Calu3 (cell line): ENCODE measurements around the gene PIP4K2C. TPM values are rescaled to one million over a fixed set of nuclear protein-coding genes. Genes with fewer than 3 reads are reported as not detected.

ENCODE experiments used
- BruUV-seq: library from RNA; stranded (reverse); fragments of 400-500 nt; replicated peaks from 2 replicates; lab custom pipeline; 2021; lab: Mats Ljungman, UMichigan
- CTCF ChIA-PET: fragments of 300-600 bp; sonication (Branson Sonifier 250); formaldehyde crosslinking; loops from one replicate; lab custom pipeline; 2022; ENCODE audit warnings: antibody characterized with exemption; lab: Charles Lee
- DNase-seq: peaks from one replicate; pipeline ENCODE4 v3.0.0; 2022
- H3K27ac Mint-ChIP-seq: one replicate; pipeline ENCODE4 v1.8.0; 2022; ENCODE audit warnings: mixed read lengths; ENCODE audit not compliant: unreplicated experiment
- H3K27me3 Mint-ChIP-seq: one replicate; pipeline ENCODE4 v1.8.0; 2022; ENCODE audit warnings: mixed read lengths; ENCODE audit not compliant: unreplicated experiment
- H3K36me3 Mint-ChIP-seq: one replicate; pipeline ENCODE4 v1.8.0; 2022; ENCODE audit warnings: mild to moderate bottlenecking, moderate library complexity, mixed read lengths; ENCODE audit not compliant: insufficient read depth, unreplicated experiment
- H3K4me1 Mint-ChIP-seq: one replicate; pipeline ENCODE4 v1.8.0; 2022; ENCODE audit warnings: mild to moderate bottlenecking, low read depth, mixed read lengths; ENCODE audit not compliant: unreplicated experiment
- H3K4me3 Mint-ChIP-seq: one replicate; pipeline ENCODE4 v1.8.0; 2022; ENCODE audit warnings: mild to moderate bottlenecking, low read depth, moderate library complexity, mixed read lengths; ENCODE audit not compliant: unreplicated experiment
- H3K9me3 Mint-ChIP-seq: one replicate; pipeline ENCODE4 v1.8.0; 2022; ENCODE audit warnings: low read depth, mixed read lengths; ENCODE audit not compliant: unreplicated experiment
- intact Hi-C: fragments of 100-400 bp; cut with micrococcal nuclease; formaldehyde crosslinking; loops from one replicate; pipeline ENCODE4 v1.10.0; 2022; ENCODE audit not compliant: unreplicated experiment
- total RNA-seq: library from RNA; stranded (reverse); gene quantifications from 2 replicates; pipeline ENCODE4 v1.2.3, GENCODE V29; 2022
- TF ChIP-seq, protein P1 (sequence below): fragments of 200-600 bp; IDR thresholded peaks from one replicate; pipeline ENCODE4 v1.8.0; 2022; ENCODE audit warnings: antibody characterized with exemption; ENCODE audit not compliant: unreplicated experiment

The PIP4K2C gene
- total RNA-seq, 1 experiment from 2014 or later, result 66.3 TPM

DNA sequence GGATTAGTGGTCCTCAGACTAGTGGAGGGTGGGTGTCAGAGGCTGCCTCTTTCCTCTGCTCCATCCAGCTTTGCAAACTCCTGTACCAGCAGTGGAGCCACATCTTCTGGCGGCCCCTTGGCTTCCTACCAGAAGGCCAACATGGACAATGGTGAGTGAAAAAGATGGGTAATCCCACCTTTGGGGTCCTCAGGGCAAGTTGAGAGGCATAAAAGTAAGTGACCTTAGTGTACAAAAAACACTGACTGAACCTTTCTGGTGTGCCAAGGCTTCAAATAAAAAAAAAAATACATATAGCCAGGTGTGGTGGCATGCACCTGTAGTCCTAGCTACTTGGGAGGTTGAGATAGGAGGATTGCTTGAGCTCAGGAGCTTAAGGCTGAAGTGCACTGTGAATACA lies 9.2 kb upstream of the PIP4K2C start:
- no peak overlapping the region for H3K4me3 Mint-ChIP-seq
- H3K36me3 Mint-ChIP-seq, result no peaks in the 10 kb centered on the region
- no TSS peak for BruUV-seq
- CTCF ChIA-PET, result interaction anchor here (0.9 to 1.2 kb wide), 3 partner anchors 36 to 144 kb away, joined by 3 read pairs; no protein-coding TSS in a partner anchor
- no peaks in the 10 kb centered on the region for H3K9me3 Mint-ChIP-seq
- DNase-seq, result no peak
- TF ChIP-seq, protein P1, sequence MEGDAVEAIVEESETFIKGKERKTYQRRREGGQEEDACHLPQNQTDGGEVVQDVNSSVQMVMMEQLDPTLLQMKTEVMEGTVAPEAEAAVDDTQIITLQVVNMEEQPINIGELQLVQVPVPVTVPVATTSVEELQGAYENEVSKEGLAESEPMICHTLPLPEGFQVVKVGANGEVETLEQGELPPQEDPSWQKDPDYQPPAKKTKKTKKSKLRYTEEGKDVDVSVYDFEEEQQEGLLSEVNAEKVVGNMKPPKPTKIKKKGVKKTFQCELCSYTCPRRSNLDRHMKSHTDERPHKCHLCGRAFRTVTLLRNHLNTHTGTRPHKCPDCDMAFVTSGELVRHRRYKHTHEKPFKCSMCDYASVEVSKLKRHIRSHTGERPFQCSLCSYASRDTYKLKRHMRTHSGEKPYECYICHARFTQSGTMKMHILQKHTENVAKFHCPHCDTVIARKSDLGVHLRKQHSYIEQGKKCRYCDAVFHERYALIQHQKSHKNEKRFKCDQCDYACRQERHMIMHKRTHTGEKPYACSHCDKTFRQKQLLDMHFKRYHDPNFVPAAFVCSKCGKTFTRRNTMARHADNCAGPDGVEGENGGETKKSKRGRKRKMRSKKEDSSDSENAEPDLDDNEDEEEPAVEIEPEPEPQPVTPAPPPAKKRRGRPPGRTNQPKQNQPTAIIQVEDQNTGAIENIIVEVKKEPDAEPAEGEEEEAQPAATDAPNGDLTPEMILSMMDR, result no peak
- H3K4me1 Mint-ChIP-seq, result peaks cover 15% of the 10 kb centered on the region
- H3K27me3 Mint-ChIP-seq, result peaks cover 27% of the 10 kb centered on the region
- no peak overlapping the region for H3K27ac Mint-ChIP-seq
- intact Hi-C loops, result loop anchor here (2.0 to 5.0 kb wide), 3 partner anchors 110 to 323 kb away; partner anchors contain the start of gene OS9

DNA sequence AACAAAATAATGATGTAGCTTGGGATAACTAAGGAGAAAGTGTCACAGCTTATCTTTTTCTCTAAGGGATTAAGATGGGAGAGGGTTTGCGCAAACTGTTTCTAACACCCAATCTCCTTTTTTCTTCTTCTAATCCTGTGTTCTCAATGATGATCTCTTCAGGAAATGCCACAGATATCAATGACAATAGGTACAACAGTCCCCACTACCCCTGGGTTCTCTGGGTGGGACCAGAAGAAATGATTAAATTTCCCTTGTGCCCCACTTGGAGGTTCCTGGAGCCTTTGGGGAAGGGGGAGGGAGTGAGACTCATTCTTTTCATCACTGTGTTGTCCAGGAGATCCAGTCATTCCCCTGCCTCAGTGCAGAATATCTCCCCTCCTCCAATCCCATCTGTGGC lies 8.6 kb upstream of the PIP4K2C start:
- DNase-seq, result no peak
- peaks cover 15% of the 10 kb centered on the region for H3K4me1 Mint-ChIP-seq
- TF ChIP-seq, protein P1, result no peak
- no peaks in the 10 kb centered on the region for H3K9me3 Mint-ChIP-seq
- intact Hi-C loops, result loop anchor here (2.0 to 5.0 kb wide), 3 partner anchors 110 to 322 kb away; partner anchors contain the start of gene OS9
- H3K36me3 Mint-ChIP-seq, result no peaks in the 10 kb centered on the region
- H3K27ac Mint-ChIP-seq, result no peak overlapping the region
- no TSS peak for BruUV-seq
- H3K4me3 Mint-ChIP-seq, result no peak overlapping the region
- CTCF ChIA-PET, result interaction anchor here (0.9 to 1.9 kb wide), 5 partner anchors 36 to 153 kb away, joined by 3 to 17 read pairs (median 11); partner anchors contain the start of genes DCTN2 and GLI1
- H3K27me3 Mint-ChIP-seq, result peaks cover 20% of the 10 kb centered on the region

DNA sequence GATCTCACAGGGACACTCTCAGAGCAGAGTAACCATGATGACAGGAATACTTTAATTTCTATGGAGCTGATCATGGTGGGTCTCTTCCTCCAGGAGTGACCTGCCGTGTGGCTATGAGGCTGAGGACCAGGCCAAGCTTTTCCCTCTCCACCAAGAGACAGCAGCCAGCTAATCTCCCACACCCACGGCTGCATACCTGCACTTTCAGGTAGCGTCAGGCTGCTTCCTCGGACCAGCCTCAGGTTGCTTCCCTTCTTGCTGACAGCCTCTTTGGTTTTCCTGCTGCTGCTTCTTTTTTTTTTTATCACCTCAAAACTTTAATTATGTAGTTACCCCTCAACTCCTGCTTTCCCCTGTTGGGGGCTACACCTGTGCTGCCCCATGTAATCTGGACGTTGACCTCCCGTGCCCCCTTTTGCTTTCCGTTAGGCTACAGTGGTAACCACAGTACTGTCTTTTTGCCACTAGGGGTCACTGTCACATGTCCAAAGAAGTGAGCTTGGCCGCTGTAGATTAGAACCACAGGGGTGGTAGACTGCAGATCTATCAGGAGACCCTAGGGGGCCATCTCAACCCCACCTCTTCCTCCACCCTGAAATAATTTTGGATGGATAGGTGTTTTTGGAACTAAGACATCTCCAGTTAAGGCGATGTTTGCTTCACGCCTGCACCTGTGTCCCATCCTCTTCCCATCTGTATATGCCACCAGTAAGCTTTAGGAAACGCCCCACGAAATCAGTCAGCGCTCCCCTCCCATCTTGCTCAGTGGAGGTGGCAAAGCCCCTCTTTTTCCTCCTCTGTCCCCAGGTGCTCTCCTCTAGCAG lies 7.8 kb upstream of the PIP4K2C start:
- CTCF ChIA-PET, result interaction anchor here (0.5 to 1.9 kb wide), 21 partner anchors 8 to 173 kb away, joined by 3 to 17 read pairs (median 4); partner anchors contain the start of genes ARHGEF25, B4GALNT1, DCTN2 and DTX3
- TF ChIP-seq, protein P1, result peak; percentile 91
- Mint-ChIP-seq H3K27ac (peak overlapping the region; percentile 18), H3K9me3 (no peaks in the 10 kb centered on the region), H3K36me3 (no peaks in the 10 kb centered on the region), H3K4me1 (peaks cover 15% of the 10 kb centered on the region), H3K4me3 (no peak overlapping the region), H3K27me3 (peaks cover 13% of the 10 kb centered on the region)
- peak; percentile 80 for DNase-seq
- intact Hi-C loops, result loop anchor here (1.0 to 5.0 kb wide), 4 partner anchors 38 to 322 kb away; partner anchors contain the start of gene OS9
- BruUV-seq, result no TSS peak

DNA sequence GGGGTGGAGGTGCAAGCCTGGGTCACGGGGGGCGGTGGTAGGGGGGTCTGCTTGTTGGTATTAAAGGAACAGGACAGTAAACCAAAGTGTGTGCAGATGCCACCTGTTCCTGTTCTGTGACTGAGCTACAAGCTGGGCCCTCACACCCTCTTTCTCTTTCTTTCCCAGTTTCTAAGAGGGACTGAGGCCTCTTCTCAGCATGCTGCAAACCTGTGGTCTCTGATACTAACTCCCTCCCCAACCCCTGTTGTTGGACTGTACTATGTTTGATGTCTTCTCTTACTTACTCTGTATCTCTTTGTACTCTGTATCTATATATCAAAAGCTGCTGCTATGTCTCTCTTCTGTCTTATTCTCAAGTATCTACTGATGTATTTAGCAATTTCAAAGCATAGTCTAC lies 6.9 kb upstream of the PIP4K2C start:
- Mint-ChIP-seq H3K4me1 (peaks cover 15% of the 10 kb centered on the region), H3K36me3 (no peaks in the 10 kb centered on the region), H3K4me3 (no peak overlapping the region), H3K27ac (no peak overlapping the region), H3K9me3 (no peaks in the 10 kb centered on the region), H3K27me3 (peaks cover 8% of the 10 kb centered on the region)
- CTCF ChIA-PET, result interaction anchor here (0.8 to 1.9 kb wide), 8 partner anchors 7 to 152 kb away, joined by 3 to 17 read pairs (median 5); partner anchors contain the start of gene GLI1
- BruUV-seq, result no TSS peak
- DNase-seq, result no peak
- TF ChIP-seq, protein P1, result no peak
- intact Hi-C loops, result loop anchor here (5.0 kb wide), 1 partner anchor 108 kb away; the partner anchor contains the start of gene OS9
